Measurements from ENCODE around the gene TUBA4B.

- TF ChIP-seq EP300 (IDR thresholded peaks at IDR 0.05; ENCODE audit: low read depth), result no peak
- TF ChIP-seq CTCF (IDR thresholded peaks at IDR 0.05), result no peak
Observed at GRCh38 chr2:219213026-219213415, 40.0 kb upstream of the TUBA4B start.
